Skeletal muscle satellite cell (primary cell): ENCODE results near the gene ASMTL.
"Not testable (repeated sequence)": the region's sequence is repeated elsewhere in the genome, so short reads cannot be mapped to it uniquely, and the experiment has no call there.

Source experiments
- H3K27me3 ChIP-seq: 2 replicates; pipeline ENCODE4 v1.7.0; 2013; ENCODE audit warnings: low read length; ENCODE audit not compliant: control insufficient read depth, insufficient read depth
- H3K36me3 ChIP-seq: 2 replicates; pipeline ENCODE4 v1.7.0; 2013; ENCODE audit warnings: mild to moderate bottlenecking, control low read depth, low read length; ENCODE audit not compliant: insufficient read depth
- H3K4me1 ChIP-seq: 2 replicates; pipeline ENCODE4 v1.7.0; 2013; ENCODE audit warnings: low read length; ENCODE audit not compliant: control insufficient read depth, insufficient read depth
- H3K4me2 ChIP-seq: 2 replicates; pipeline ENCODE4 v1.7.0; 2013; ENCODE audit warnings: mild to moderate bottlenecking, low read length
- H3K4me3 ChIP-seq: 2 replicates; pipeline ENCODE4 v1.7.0; 2013; ENCODE audit warnings: low read length
- H3K9ac ChIP-seq: 2 replicates; pipeline ENCODE4 v1.7.0; 2013; ENCODE audit warnings: mild to moderate bottlenecking, low read depth, low read length, moderate library complexity
- H3K9me3 ChIP-seq: replicated peaks from 2 replicates; pipeline ENCODE4 v1.7.0; 2013; ENCODE audit warnings: mild to moderate bottlenecking, control low read depth, low read length

The ASMTL gene

DNA sequence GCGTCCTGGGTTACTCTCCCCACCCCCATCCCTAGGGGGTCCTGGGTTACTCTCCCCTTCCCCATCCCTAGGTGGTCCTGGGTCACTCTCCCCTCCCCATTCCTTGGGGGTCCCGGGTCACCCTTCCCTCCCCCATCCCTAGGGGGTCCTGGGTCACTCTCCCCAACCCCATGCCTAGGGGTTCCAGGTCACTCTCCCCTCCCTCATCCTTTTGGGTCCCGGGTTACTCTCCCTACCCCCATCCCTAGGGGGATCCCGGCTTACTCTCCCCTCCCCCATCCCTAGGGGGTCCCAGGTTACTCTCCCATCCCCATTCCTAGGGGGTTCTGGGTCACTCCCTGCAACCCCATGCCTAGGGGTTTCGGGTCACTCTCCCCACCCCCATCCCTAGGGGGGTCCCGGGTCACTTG, 1.5 kb downstream of the ASMTL start:
- Histone ChIP-seq H3K9ac (no peak overlapping the region), H3K4me2 (peak overlapping the region; percentile 89), H3K9me3 (no peaks in the 10 kb centered on the region), H3K27me3 (peaks cover 4% of the 10 kb centered on the region), H3K4me3 (no peak overlapping the region), H3K4me1 (no peaks in the 10 kb centered on the region), H3K36me3 (no peaks in the 10 kb centered on the region)

DNA sequence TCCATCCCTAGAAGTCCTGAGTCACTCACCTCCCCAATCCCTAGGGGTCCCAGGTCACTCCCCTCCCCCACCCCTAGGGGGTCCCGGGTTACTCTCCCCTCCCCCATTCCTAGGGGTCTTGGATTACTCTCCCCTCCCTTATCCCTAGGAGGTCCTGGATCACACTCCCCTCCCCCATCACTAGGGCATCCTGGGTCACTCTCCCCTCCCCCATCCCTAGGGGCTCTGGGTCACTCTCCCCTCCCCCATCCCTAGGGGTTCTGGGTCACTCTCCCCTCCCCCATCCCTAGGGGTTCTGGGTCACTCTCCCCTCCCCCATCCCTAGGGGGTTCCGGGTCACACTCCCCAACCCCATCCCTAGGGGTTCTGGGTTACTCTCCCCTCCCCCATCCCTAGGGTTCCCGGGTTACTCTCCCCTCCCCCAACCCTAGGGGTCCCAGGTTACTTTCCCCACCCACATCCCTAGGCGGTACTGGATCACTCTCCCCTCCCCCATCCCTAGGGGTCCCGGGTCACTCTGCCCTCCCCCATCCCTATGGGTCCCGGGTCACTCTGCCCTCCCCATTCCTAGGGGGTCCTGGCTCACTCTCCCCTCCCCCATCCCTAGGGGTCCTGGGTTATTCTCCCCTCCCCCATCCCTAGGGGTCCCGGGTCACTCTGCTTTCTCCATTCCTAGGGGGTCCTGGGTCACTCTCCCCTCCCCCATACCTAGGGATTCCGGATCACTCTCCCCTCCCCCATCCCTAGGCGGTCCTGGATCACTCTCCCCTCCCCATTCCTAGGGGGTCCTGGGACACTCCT, 2.1 kb downstream of the ASMTL start:
- H3K9ac ChIP-seq: no peak overlapping the region
- no peak overlapping the region for H3K4me3 ChIP-seq
- no peak overlapping the region for H3K4me2 ChIP-seq
- no peaks in the 10 kb centered on the region for H3K4me1 ChIP-seq
- no peaks in the 10 kb centered on the region for H3K27me3 ChIP-seq
- no peaks in the 10 kb centered on the region for H3K9me3 ChIP-seq
- no peaks in the 10 kb centered on the region for H3K36me3 ChIP-seq

DNA sequence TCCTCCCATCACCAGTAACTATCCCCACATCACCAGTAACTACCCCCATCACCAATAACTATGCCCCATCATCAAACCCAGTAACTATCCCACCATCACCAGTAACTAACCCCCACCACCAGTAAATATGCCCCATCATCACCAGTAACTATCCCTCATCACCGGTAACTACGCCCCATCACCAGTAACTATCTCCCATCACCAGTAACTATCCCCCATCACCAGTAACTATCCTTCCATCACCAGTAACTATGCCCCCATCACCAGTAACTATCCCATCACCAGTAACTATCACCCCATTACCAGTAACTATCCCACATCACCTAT, 2.9 kb downstream of the ASMTL start:
- Histone ChIP-seq H3K9me3 (no peaks in the 10 kb centered on the region), H3K27me3 (no peaks in the 10 kb centered on the region), H3K36me3 (no peaks in the 10 kb centered on the region), H3K4me1 (no peaks in the 10 kb centered on the region), H3K9ac (no peak overlapping the region), H3K4me2 (no peak overlapping the region), H3K4me3 (no peak overlapping the region)

DNA sequence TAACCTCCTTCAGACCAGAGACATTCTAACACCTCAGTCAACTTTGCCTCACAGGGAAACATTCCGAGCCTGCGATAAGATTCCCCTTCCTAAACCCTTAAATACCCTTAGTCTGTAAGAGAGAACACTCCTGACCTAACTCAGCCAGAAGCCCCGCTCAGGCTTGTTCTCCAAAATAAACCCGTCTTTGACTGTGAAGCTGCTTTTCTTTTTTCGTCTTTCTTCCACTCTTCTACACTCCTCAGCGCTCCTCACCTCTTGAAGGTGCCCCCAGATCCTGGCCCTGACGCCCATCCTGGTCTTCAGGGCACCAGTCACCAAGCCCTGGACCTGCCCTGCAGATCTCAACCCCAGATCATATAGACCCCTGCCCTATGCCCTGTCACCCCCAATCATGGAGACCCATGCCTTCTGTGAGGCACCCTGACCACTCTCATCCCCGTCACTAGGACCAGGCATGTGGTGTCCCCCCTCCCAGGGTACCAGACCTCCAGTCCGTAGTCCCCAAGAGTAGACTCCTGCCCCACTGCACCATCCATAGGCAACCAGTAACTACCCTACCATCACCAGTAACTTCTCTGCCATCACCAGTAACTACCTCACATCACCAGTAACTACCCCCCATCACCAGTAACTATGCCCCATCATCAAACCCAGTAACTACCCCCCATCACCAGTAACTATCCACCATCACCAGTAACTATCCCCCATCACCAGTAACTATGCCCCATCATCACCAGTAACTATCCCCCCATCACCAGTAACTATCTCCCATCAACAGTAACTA, 3.5 kb downstream of the ASMTL start:
- Histone ChIP-seq H3K9me3 (no peaks in the 10 kb centered on the region), H3K27me3 (no peaks in the 10 kb centered on the region), H3K36me3 (no peaks in the 10 kb centered on the region), H3K4me3 (no peak overlapping the region), H3K9ac (no peak overlapping the region), H3K4me1 (no peaks in the 10 kb centered on the region), H3K4me2 (no peak overlapping the region)

DNA sequence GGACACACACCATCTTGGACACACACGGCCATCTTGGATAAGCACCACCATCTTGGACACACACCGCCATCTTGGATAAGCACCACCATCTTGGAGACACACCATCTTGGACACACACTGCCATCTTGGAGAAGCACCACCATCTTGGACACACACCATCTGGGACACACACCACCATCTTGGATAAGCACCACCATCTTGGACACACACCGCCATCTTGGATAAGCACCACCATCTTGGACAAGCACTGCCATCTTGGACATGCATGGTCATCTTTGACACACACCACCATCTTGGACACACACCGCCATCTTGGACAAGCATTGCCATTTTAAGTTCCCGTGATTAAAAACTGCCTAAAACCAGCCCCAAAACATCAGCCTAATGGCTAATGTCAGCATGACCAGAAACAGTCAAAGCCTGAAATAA, 4.1 kb downstream of the ASMTL start:
- H3K36me3 ChIP-seq, H3K4me2 ChIP-seq, H3K9me3 ChIP-seq, H3K27me3 ChIP-seq, H3K4me3 ChIP-seq, H3K9ac ChIP-seq, H3K4me1 ChIP-seq: not testable (repeated sequence)

DNA sequence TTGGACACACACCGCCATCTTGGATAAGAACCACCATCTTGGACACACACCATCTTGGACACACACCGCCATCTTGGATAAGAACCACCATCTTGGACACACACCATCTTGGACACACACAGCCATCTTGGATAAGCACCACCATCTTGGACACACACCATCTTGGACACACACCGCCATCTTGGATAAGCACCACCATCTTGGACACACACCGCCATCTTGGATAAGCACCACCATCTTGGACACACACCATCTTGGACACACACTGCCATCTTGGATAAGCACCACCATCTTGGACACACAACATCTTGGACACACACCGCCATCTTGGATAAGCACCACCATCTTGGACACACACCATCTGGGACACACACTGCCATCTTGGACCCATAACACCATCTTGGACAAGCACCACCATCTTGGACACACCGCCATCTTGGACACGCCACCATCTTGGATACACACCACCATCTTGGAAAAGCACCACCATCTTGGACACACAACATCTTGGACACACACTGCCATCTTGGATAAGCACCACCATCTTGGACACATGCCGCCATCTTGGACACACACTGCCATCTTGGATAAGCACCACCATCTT, 4.6 kb downstream of the ASMTL start:
- not testable (repeated sequence) for H3K27me3 ChIP-seq, H3K9ac ChIP-seq, H3K4me1 ChIP-seq, H3K4me2 ChIP-seq, H3K36me3 ChIP-seq, H3K4me3 ChIP-seq, H3K9me3 ChIP-seq

DNA sequence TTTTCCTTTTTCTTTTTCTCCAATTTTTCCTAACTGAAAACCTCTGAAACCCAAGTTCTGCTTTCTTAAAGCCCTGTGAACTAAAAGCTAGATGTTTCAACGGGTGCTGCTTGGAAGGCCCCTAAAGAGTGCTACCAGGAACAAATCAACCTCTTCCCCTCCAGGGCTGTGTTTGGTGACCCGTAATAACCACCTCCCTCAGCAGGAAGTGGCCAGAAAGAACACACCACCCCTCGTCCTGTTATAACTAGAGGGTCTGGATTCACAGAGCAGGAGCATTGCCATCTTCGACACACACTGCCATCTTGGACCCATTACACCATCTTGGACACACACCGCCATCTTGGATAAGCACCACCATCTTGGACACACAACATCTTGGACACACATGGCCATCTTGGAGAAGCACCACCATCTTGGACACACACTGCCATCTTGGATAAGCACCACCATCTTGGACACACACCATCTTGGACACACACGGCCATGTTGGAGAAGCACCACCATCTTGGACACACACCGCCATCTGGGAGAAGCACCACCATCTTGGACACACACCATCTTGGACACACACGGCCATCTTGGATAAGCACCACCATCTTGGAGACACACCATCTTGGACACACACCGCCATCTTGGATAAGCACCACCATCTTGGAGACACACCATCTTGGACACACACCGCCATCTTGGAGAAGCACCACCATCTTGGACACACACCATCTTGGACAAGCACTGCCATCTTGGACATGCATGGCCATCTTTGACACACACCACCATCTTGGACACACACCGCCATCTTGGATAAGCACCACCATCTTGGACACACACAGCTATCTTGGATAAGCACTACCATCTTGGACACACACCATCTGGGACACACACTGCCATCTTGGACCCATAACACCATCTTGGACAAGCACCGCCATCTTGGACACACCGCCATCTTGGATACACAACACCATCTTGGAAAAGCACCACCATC, 5.4 kb downstream of the ASMTL start:
- H3K4me2 ChIP-seq, H3K36me3 ChIP-seq, H3K4me3 ChIP-seq, H3K9me3 ChIP-seq, H3K27me3 ChIP-seq, H3K4me1 ChIP-seq, H3K9ac ChIP-seq: not testable (repeated sequence)

DNA sequence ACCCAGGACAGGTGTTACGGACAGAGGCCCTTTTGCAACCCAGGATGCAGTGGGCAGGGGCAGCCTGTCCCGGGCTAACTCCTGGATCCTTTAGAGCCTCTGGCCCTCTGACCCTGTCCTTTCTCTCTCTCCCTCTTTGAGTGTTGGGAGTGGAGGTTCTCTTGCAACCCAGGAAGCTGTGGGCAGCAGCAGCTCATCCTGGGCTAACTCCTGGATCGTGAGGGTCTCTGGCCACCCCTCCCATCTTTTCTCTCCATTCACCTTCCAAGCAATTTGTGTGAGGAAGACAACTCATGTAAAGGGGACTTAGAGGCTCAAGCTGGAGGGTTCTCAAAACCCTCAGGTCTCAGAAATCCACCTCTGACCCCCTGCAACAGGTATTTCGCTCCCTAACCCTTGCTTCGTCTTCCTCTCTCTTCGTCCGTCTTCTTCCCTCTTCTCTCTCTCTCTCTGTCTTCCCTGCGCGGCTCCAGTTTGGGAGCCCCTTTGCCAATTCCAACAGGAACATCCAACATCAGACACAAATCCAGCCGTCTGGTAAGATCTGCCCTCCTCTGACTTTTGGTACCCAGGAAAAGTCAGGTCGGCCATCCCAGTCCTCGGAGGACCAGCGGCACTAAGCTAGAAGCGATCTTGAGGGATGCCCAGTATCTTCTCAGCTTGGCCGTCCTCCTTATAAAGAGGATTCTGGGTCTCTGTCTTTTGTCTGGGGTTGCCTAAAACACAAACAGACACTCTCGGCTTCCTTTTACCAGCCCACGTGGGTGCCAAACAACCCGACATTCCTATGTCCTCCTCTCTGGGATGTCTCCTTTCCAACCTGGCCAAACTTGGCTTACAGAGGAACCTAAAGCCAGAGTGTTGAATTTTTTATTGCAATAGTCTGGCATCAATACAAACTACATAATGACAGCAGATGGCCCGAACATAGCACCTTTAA, 7.9 kb downstream of the ASMTL start:
- Histone ChIP-seq H3K9me3 (no peaks in the 10 kb centered on the region), H3K9ac (no peak overlapping the region), H3K27me3 (no peaks in the 10 kb centered on the region), H3K4me3 (no peak overlapping the region), H3K4me1 (no peaks in the 10 kb centered on the region), H3K36me3 (no peaks in the 10 kb centered on the region), H3K4me2 (no peak overlapping the region)

DNA sequence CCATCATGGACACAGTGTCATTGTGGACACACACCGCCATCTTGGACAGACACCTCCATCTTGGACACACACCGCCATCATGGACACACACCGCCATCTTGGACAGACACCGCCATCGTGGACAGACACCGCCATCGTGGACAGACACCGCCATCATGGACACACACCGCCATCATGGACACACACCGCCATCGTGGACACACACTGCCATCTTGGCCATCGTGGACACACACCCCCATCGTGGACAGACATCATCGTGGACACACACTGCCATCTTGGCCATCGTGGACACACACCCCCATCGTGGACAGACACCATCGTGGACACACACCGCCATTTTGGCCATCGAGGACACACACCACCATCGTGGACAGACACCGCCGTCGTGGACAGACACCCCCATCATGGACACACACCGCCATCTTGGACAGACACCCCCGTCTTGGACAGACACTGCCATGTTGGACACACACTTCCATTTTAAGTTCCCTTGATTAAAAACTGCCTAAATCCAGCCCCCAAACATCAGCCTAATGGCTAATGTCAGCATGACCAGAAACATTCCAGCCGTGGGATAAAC, 9.1 kb downstream of the ASMTL start:
- Histone ChIP-seq H3K9ac (no peak overlapping the region), H3K4me3 (no peak overlapping the region), H3K9me3 (no peaks in the 10 kb centered on the region), H3K27me3 (no peaks in the 10 kb centered on the region), H3K4me2 (no peak overlapping the region), H3K36me3 (peaks cover 3% of the 10 kb centered on the region), H3K4me1 (no peaks in the 10 kb centered on the region)

DNA sequence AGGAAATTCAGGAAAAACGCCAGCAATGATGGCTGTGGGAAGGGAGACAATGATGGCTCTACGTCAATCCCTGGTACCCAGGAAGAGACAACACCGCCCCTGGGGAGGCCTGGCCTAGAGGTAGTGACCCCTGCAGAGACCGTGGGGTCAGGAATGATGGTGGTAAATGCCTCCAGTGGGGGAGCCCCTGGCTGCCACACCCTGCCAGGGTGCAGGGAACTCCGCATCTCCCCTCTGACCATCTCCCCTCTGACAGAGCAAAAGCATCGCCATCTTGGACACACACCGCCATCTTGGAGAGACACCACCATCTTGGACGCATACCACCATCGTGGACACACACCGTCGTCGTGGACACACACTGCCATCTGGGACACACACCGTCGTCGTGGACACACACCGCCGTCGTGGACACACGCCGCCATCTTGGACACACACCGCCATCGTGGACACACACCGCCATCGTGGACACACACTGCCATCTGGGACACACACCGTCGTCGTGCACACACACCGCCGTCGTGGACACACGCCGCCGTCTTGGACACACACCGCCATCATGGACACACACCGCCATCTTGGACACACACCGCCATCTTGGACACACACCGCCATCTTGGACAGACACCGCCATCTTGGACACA, 9.9 kb downstream of the ASMTL start:
- peaks cover 6% of the 10 kb centered on the region for H3K36me3 ChIP-seq
- H3K4me3 ChIP-seq: no peak overlapping the region
- H3K4me1 ChIP-seq: no peaks in the 10 kb centered on the region
- no peak overlapping the region for H3K9ac ChIP-seq
- no peaks in the 10 kb centered on the region for H3K9me3 ChIP-seq
- no peak overlapping the region for H3K4me2 ChIP-seq
- no peaks in the 10 kb centered on the region for H3K27me3 ChIP-seq
